ENCODE measurements around the gene GLTP.

DNA sequence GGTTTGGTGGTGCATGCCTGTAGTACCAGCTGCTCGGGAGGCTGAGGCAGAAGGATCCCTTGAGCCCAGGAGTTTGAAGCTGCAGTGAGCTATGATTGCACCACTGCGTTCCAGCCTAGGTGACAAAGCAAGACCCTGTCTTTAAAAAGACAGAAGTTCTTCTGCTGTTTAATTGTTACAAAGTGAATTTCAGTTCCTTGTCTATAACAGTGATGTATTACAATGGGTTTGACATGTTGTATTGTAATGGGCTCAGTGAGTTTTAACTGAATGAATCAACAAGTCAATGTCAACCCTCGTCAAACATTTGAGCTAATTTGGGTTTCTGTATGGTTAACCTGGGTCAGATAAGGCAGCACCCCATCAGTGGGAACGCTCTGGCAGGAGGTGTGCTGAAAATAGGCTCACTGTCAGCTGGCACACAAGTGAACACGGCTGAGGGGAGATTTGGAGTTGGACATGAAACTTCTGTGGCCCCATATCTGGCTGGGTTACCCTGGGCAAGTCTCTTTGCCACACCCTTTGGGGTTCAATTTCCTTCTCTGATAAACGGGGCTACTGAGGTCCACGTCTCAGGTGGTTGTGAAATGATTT lies 33.1 kb downstream of the GLTP start:
- TF ChIP-seq, protein P1, sequence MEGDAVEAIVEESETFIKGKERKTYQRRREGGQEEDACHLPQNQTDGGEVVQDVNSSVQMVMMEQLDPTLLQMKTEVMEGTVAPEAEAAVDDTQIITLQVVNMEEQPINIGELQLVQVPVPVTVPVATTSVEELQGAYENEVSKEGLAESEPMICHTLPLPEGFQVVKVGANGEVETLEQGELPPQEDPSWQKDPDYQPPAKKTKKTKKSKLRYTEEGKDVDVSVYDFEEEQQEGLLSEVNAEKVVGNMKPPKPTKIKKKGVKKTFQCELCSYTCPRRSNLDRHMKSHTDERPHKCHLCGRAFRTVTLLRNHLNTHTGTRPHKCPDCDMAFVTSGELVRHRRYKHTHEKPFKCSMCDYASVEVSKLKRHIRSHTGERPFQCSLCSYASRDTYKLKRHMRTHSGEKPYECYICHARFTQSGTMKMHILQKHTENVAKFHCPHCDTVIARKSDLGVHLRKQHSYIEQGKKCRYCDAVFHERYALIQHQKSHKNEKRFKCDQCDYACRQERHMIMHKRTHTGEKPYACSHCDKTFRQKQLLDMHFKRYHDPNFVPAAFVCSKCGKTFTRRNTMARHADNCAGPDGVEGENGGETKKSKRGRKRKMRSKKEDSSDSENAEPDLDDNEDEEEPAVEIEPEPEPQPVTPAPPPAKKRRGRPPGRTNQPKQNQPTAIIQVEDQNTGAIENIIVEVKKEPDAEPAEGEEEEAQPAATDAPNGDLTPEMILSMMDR (IDR thresholded peaks at IDR 0.05), result no peak
- TF ChIP-seq POLR2A (IDR thresholded peaks at IDR 0.05), result no peak
